Fibroblast of peridontal ligament (primary cell): ENCODE data around the gene RAX.

ENCODE experiments used
- DNase-seq: peaks from one replicate; pipeline ENCODE4 v3.0.0-alpha.2; 2010; ENCODE audit errors: extremely low read depth

RAX gene

GRCh38 chr18:59272891-59273758, at the start of gene RAX:
Gene RAX (minus strand): TSS chr18:59273454. CDS start chr18:59273206, 248 bp downstream.
- no peak for DNase-seq

- DNase-seq, result no peak
Observed at GRCh38 chr18:59318460-59319050, 45.3 kb upstream of the RAX start, which contains the start of gene CPLX4. Gene CPLX4 (minus strand): TSS chr18:59318649. CDS start chr18:59318462, 187 bp downstream.

- DNase-seq, result no peak
Observed at GRCh38 chr18:59311631-59312030, 38.4 kb upstream of the RAX start.

DNA sequence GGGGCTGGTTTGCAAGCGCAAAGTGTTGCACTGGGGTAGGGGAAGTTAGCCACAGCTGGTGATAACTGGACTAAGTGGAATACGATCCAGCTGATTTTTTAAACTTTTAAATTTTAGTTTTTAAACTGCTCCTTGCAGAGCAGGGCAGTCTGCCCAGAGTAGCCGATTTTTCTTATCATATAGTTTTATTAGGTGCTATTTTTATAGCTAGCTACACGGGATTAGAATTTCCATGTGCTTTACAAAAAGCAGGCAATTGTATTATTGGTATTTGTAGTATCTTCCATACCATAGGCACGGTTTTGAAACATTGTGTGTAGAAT, 35.6 kb upstream of the RAX start:
- no peak for DNase-seq

GRCh38 chr18:59308248-59308937, 35.1 kb upstream of the RAX start:
- peak; percentile 64 for DNase-seq

DNA sequence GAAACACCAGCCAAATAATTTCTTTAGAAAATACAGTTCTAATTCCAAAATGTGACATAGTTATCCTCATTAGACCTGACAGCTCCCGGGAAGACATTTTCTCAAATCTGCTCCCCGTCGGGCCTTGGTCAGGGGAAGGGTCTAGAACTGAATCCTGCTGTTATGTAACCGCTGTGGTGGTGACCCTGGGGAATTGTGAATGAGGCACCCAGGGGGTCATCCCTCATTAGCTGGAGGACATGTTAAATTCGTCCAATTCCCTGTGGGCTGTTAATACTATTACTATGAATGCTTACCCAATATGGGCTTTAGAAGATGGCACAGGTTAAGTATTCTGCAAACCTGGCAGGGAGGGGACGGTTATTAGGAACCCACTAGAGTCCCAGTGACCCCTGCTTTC, 33.4 kb upstream of the RAX start:
- DNase-seq, result no peak

DNA sequence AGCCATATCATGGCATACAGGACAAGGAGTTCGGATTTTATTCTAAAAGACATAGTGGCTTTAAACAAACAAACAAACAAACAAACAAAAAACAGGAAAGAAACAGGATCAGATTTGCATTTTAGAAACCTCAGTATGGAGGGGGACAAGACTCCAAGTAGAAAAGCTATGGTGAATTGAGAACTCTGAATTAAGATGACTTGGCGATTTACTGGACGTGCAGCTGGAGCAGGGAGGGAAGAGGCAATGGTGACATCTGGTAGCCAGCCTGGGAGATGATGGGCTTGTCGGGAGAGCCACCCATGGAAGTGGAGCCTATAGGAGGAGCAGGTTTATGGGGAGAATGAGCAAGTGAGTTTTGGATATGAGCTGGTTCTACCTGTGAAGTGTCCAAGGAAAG, 32.0 kb upstream of the RAX start:
- no peak for DNase-seq

GRCh38 chr18:59303656-59304195, 30.5 kb upstream of the RAX start:
- DNase-seq, result no peak

- DNase-seq, result no peak
Observed at GRCh38 chr18:59303006-59303405, 29.8 kb upstream of the RAX start.

- DNase-seq, result no peak
Observed at GRCh38 chr18:59301929-59302328, 28.7 kb upstream of the RAX start.

GRCh38 chr18:59300676-59301285, 27.5 kb upstream of the RAX start:
- DNase-seq, result no peak

DNA sequence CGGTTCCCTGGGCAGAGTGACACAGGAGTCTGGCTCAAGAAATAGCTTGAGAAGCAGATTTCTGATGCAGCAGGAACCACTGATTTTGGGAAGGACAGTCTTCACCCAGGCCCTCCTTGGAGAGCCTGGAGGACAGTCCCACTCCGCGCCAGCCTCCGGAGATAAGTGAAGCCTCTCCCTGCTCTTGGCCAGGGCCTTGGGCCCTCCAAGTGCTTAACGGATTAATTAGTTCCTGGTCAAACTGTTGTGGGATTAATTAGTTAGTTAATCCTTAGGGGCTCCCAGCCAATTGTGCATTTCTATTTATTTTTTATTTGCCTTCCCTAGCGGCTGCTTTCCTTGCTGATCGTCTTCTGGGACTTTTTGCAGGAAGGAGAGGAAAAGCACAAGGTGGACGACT, 25.6 kb upstream of the RAX start:
- DNase-seq, result no peak

GRCh38 chr18:59293317-59293716, 20.1 kb upstream of the RAX start:
- no peak for DNase-seq

DNA sequence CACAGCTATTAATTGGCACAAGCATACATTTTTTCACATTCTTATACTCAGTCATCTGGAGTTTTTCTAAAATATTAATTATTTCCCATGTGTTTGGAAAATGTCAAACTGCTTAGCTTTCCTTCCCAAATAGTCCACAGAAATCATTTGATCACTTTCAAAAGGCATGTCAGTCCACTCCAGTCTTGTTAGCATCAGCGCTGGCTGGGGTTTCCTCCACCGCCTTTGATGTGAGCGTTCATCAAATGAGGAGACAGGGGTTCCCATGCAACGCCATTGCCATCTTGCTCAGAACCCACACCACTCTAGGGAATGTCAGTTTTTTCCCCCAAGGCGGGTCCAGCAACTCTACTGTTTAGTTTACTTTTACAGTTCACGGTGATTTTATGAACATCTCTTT, 13.1 kb upstream of the RAX start:
- DNase-seq, result no peak

GRCh38 chr18:59282341-59282740, 9.1 kb upstream of the RAX start:
- DNase-seq, result no peak

GRCh38 chr18:59279722-59280121, 6.5 kb upstream of the RAX start:
- DNase-seq, result no peak

GRCh38 chr18:59279193-59279592, 5.9 kb upstream of the RAX start:
- DNase-seq, result no peak

DNA sequence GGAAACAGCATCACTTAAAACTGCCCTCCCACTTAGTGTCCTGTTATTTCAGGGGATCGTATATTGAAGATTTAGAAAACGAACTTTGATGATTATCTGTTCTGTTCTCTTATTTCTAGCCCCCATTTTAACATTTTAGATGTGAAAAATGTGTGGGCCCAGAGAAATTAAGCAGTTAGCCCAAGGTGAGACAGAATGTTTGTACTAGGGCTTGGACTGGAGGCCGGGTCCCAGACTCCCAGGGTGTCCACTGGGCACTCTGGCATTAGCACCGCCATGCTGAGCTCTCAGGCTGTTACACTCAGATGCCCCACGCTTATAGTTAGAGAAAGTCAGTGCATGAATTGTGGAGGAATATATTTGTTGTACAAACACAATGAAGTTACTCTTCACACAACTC, 5.5 kb upstream of the RAX start:
- no peak for DNase-seq

GRCh38 chr18:59276047-59276446, 2.8 kb upstream of the RAX start:
- DNase-seq, result no peak

- DNase-seq, result no peak
Observed at GRCh38 chr18:59275406-59275949, 2.2 kb upstream of the RAX start.

GRCh38 chr18:59274533-59274928, 1.3 kb upstream of the RAX start:
- DNase-seq, result no peak
